Stimulated activated CD8-positive, alpha-beta memory T cell treated with anti-CD3 and anti-CD28 coated beads, Interleukin-2, amount 100 ng/mL, for 48 hours (primary cell): ENCODE results near the gene LTBP1.
"Not testable (repeated sequence)": the region's sequence is repeated elsewhere in the genome, so short reads cannot be mapped to it uniquely, and the experiment has no call there.

ENCODE experiments used
- DNase-seq, 2 donors: peaks; one replicate each; pipeline ENCODE4 v3.0.0-alpha.2; 2020; ENCODE audit warnings: low read depth in 2 of 2

LTBP1 gene

GRCh38 chr2:32960647-32961403, 14.1 kb downstream of the LTBP1 start:
- DNase-seq: no peak

- no peak for DNase-seq
Observed at GRCh38 chr2:32962690-32963089, 15.9 kb downstream of the LTBP1 start.

- DNase-seq: no peak
Observed at GRCh38 chr2:32963941-32964340, 17.2 kb downstream of the LTBP1 start.

- DNase-seq: no peak
Observed at GRCh38 chr2:32965523-32966171, 18.9 kb downstream of the LTBP1 start.

- no peak for DNase-seq
Observed at GRCh38 chr2:32969444-32970162, 22.9 kb downstream of the LTBP1 start.

- not testable (repeated sequence) for DNase-seq
Observed at GRCh38 chr2:32973772-32974171, 27.0 kb downstream of the LTBP1 start.

GRCh38 chr2:32976409-32977063, 29.8 kb downstream of the LTBP1 start:
- no peak for DNase-seq

GRCh38 chr2:32977228-32977758, 30.5 kb downstream of the LTBP1 start:
- DNase-seq: no peak

- DNase-seq: no peak
Observed at GRCh38 chr2:32981612-32982011, 34.9 kb downstream of the LTBP1 start.

- not testable (repeated sequence) for DNase-seq
Observed at GRCh38 chr2:32983193-32983924, 36.6 kb downstream of the LTBP1 start.

GRCh38 chr2:32986480-32986879, 39.7 kb downstream of the LTBP1 start:
- no peak for DNase-seq

GRCh38 chr2:32988525-32988924, 41.8 kb downstream of the LTBP1 start:
- DNase-seq: no peak

- DNase-seq: no peak
Observed at GRCh38 chr2:32990556-32990955, 43.8 kb downstream of the LTBP1 start.

- no peak for DNase-seq
Observed at GRCh38 chr2:32991091-32991845, 44.5 kb downstream of the LTBP1 start.

GRCh38 chr2:32993005-32993539, 46.3 kb downstream of the LTBP1 start:
- no peak for DNase-seq

GRCh38 chr2:32997705-32998104, 51.0 kb downstream of the LTBP1 start:
- no peak for DNase-seq

- DNase-seq: no peak
Observed at GRCh38 chr2:33000986-33001385, 54.2 kb downstream of the LTBP1 start.

GRCh38 chr2:33001823-33002222, 55.1 kb downstream of the LTBP1 start:
- DNase-seq: no peak

- DNase-seq: no peak
Observed at GRCh38 chr2:33002863-33003262, 56.1 kb downstream of the LTBP1 start.

GRCh38 chr2:33005057-33005456, 58.3 kb downstream of the LTBP1 start:
- no peak for DNase-seq
